ENCODE results near the gene APOB. TPM values are rescaled to one million over a fixed set of nuclear protein-coding genes. Genes with fewer than 3 reads are reported as not detected.

Gene APOB
- total RNA-seq, 4 donors from 2014 or later = 0.05 to 8.8 (median 2.3) TPM

GRCh38 chr2:21004181-21004572 lies 39.7 kb downstream of the APOB start:
- in situ Hi-C loops (cut with MboI; ENCODE audit: low sequenced_read_pairs in 4 of 4) = no loop called here

GRCh38 chr2:21003572-21004180 lies 40.2 kb downstream of the APOB start:
- Histone ChIP-seq H3K4me3 (no peak overlapping the region), H3K27me3 (no peaks in the 10 kb centered on the region), H3K4me1 (no peaks in the 10 kb centered on the region), H3K9me3 (no peaks in the 10 kb centered on the region), H3K36me3 (no peaks in the 10 kb centered on the region), H3K27ac (no peak overlapping the region)
- intact Hi-C loops (cut with DNase I; ENCODE audit: low total_unique reads) (no loop called here), in situ Hi-C loops (cut with MboI; ENCODE audit: low sequenced_read_pairs in 4 of 4) (no loop called here)
- no peak for ATAC-seq
- no peak for TF ChIP-seq CTCF (IDR thresholded peaks at IDR 0.05 in 4 of 5, conservative IDR thresholded peaks at IDR 0.05 in 1 of 5)
- TF ChIP-seq POLR2A (IDR thresholded peaks at IDR 0.05) = no peak
- DNase-seq = no peak

More at GRCh38 chr2:21004181-21004572, 39.7 kb downstream of the APOB start:
- intact Hi-C loops (cut with DNase I; ENCODE audit: low total_unique reads) = no loop called here
- Histone ChIP-seq H3K27me3 (no peaks in the 10 kb centered on the region), H3K4me1 (no peaks in the 10 kb centered on the region), H3K4me3 (no peak overlapping the region), H3K36me3 (no peaks in the 10 kb centered on the region), H3K9me3 (no peaks in the 10 kb centered on the region), H3K27ac (no peak overlapping the region)
- TF ChIP-seq CTCF (IDR thresholded peaks at IDR 0.05 in 4 of 5, conservative IDR thresholded peaks at IDR 0.05 in 1 of 5) (no peak), POLR2A (IDR thresholded peaks at IDR 0.05) (no peak)
- ATAC-seq (no peak), DNase-seq (no peak)

- H3K9me3 ChIP-seq = no peaks in the 10 kb centered on the region
- H3K27me3 ChIP-seq = no peaks in the 10 kb centered on the region
- H3K27ac ChIP-seq = no peak overlapping the region
- ATAC-seq (no peak), DNase-seq (no peak)
- H3K36me3 ChIP-seq = no peaks in the 10 kb centered on the region
- in situ Hi-C loops (cut with MboI; ENCODE audit: low sequenced_read_pairs in 4 of 4) = no loop called here
- TF ChIP-seq POLR2A (IDR thresholded peaks at IDR 0.05) = no peak
- TF ChIP-seq CTCF (IDR thresholded peaks at IDR 0.05 in 4 of 5, conservative IDR thresholded peaks at IDR 0.05 in 1 of 5) = no peak
- no peak overlapping the region for H3K4me3 ChIP-seq
- intact Hi-C loops (cut with DNase I; ENCODE audit: low total_unique reads) = no loop called here
- H3K4me1 ChIP-seq = no peaks in the 10 kb centered on the region
These were observed 41.1 kb downstream of the APOB start for GRCh38 chr2:21002814-21003192.

GRCh38 chr2:21001988-21002813 lies 41.7 kb downstream of the APOB start:
- no peaks in the 10 kb centered on the region for H3K36me3 ChIP-seq
- DNase-seq (no peak), ATAC-seq (no peak)
- H3K27me3 ChIP-seq = no peaks in the 10 kb centered on the region
- no peaks in the 10 kb centered on the region for H3K4me1 ChIP-seq
- no peak overlapping the region for H3K4me3 ChIP-seq
- no peaks in the 10 kb centered on the region for H3K9me3 ChIP-seq
- TF ChIP-seq POLR2A (IDR thresholded peaks at IDR 0.05) (no peak), CTCF (IDR thresholded peaks at IDR 0.05 in 4 of 5, conservative IDR thresholded peaks at IDR 0.05 in 1 of 5) (no peak)
- intact Hi-C loops (cut with DNase I; ENCODE audit: low total_unique reads) (no loop called here), in situ Hi-C loops (cut with MboI; ENCODE audit: low sequenced_read_pairs in 4 of 4) (no loop called here)
- H3K27ac ChIP-seq = no peak overlapping the region

Measured in gastrocnemius medialis (tissue), 4 donors.